ENCODE data around the gene SOX6. TPM values are rescaled to one million over a fixed set of nuclear protein-coding genes. Genes with fewer than 3 reads are reported as not detected.
A peak's percentile ranks its signal among the peaks of the same experiment; 100 is the strongest.

Gene SOX6
- total RNA-seq, 2 experiments from 2014 or later = 0.13 TPM; not detected in 1

- Histone ChIP-seq H3K4me1 (ENCODE audit: insufficient read depth, low read length, poor library complexity, severe bottlenecking) (no peaks in the 10 kb centered on the region), H3K9me2 (ENCODE audit: insufficient read depth, low read length) (no peaks in the 10 kb centered on the region), H3K9me3 (ENCODE audit: low read length) (no peaks in the 10 kb centered on the region), H2AFZ (ENCODE audit: low read length) (no peak overlapping the region), H3K36me3 (ENCODE audit: insufficient read depth, low read length) (no peaks in the 10 kb centered on the region), H3K4me3 (ENCODE audit: low read depth, low read length, poor library complexity, severe bottlenecking) (no peak overlapping the region), H4K20me1 (ENCODE audit: insufficient read depth, low read length) (no peaks in the 10 kb centered on the region), H3K4me2 (ENCODE audit: low read length) (no peak overlapping the region), H3K79me2 (ENCODE audit: insufficient read depth, low read depth, low read length) (no peaks in the 10 kb centered on the region), H3K27ac (ENCODE audit: low read depth, low read length, poor library complexity, severe bottlenecking) (no peak overlapping the region)
- CTCF ChIA-PET (ENCODE audit: unreplicated experiment) = no interaction called here
- BruUV-seq (replicated peaks) = no TSS peak
- TF ChIP-seq, protein P1, sequence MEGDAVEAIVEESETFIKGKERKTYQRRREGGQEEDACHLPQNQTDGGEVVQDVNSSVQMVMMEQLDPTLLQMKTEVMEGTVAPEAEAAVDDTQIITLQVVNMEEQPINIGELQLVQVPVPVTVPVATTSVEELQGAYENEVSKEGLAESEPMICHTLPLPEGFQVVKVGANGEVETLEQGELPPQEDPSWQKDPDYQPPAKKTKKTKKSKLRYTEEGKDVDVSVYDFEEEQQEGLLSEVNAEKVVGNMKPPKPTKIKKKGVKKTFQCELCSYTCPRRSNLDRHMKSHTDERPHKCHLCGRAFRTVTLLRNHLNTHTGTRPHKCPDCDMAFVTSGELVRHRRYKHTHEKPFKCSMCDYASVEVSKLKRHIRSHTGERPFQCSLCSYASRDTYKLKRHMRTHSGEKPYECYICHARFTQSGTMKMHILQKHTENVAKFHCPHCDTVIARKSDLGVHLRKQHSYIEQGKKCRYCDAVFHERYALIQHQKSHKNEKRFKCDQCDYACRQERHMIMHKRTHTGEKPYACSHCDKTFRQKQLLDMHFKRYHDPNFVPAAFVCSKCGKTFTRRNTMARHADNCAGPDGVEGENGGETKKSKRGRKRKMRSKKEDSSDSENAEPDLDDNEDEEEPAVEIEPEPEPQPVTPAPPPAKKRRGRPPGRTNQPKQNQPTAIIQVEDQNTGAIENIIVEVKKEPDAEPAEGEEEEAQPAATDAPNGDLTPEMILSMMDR (conservative IDR thresholded peaks at IDR 0.05; ENCODE audit: low read length) = no peak
- TF ChIP-seq EZH2phosphoT487 (IDR thresholded peaks at IDR 0.05; ENCODE audit: borderline replicate concordance, low read depth, low read length) = no peak
- POLR2A ChIA-PET = no interaction called here
- no peak for DNase-seq (ENCODE audit: low spot score)
- intact Hi-C loops (cut with micrococcal nuclease; ENCODE audit: unreplicated experiment) = no loop called here
Measured at GRCh38 chr11:15942936-15943335, 413.4 kb downstream of the SOX6 start.

DNA sequence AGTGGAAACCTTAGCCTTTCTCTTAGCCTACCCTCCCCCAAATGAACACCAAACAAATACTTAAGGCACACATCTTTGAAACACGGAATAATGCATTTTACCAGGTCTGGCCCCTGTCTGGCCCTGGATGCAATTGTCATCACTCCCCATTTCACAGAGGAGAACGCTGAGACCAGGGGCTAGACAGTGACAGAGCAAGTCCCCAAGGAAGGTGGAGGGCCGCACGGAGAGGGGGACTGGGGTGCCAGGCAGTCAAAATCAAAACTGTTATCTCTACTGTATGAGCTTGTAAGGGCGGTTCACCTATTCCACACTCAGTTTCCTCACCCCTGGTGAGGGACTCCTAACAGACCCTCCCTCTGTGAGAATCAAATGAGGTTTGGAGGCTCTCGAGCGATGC is 414.2 kb downstream of the SOX6 start:
- ChIA-PET POLR2A (no interaction called here), CTCF (ENCODE audit: unreplicated experiment) (no interaction called here)
- Histone ChIP-seq H2AFZ (ENCODE audit: low read length) (no peak overlapping the region), H4K20me1 (ENCODE audit: insufficient read depth, low read length) (no peaks in the 10 kb centered on the region), H3K9me3 (ENCODE audit: low read length) (no peaks in the 10 kb centered on the region), H3K27ac (ENCODE audit: low read depth, low read length, poor library complexity, severe bottlenecking) (no peak overlapping the region), H3K36me3 (ENCODE audit: insufficient read depth, low read length) (no peaks in the 10 kb centered on the region), H3K4me2 (ENCODE audit: low read length) (no peak overlapping the region), H3K4me1 (ENCODE audit: insufficient read depth, low read length, poor library complexity, severe bottlenecking) (no peaks in the 10 kb centered on the region), H3K4me3 (ENCODE audit: low read depth, low read length, poor library complexity, severe bottlenecking) (no peak overlapping the region), H3K9me2 (ENCODE audit: insufficient read depth, low read length) (no peaks in the 10 kb centered on the region), H3K79me2 (ENCODE audit: insufficient read depth, low read depth, low read length) (no peaks in the 10 kb centered on the region)
- intact Hi-C loops (cut with micrococcal nuclease; ENCODE audit: unreplicated experiment) = no loop called here
- TF ChIP-seq, protein P1 (conservative IDR thresholded peaks at IDR 0.05; ENCODE audit: low read length) = no peak
- no peak for TF ChIP-seq EZH2phosphoT487 (IDR thresholded peaks at IDR 0.05; ENCODE audit: borderline replicate concordance, low read depth, low read length)
- no TSS peak for BruUV-seq (replicated peaks)
- no peak for DNase-seq (ENCODE audit: low spot score)

DNA sequence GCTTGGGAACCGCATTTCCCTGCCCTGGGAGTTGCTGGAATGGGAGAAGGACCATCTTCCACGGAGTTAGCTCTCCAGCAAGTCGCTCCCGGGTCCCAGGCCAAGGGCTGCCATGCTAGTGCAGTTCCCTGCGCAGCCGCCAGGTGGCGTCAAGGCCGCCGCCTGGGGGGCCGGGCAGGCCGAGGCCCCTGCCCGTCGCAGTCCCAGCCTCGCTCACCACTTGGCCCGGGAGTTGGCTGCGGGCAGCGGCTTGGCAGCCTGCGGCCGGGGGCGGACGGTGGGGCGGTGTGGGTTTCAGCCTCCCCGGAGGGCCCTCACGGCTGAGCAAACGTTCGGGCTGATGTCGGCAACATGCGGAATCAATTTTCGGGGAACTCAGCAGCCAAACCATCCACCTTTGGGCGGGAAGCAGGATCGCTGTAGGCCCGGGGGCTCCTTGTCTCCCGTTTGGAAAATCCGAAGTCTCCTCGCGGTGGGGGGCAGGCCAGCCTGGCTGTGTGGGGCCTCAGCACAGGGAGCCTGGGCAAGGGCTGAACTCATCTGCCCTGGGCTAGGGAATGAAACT is 415.1 kb downstream of the SOX6 start:
- Histone ChIP-seq H3K27ac (ENCODE audit: low read depth, low read length, poor library complexity, severe bottlenecking) (no peak overlapping the region), H2AFZ (ENCODE audit: low read length) (no peak overlapping the region), H3K36me3 (ENCODE audit: insufficient read depth, low read length) (no peaks in the 10 kb centered on the region), H3K79me2 (ENCODE audit: insufficient read depth, low read depth, low read length) (no peaks in the 10 kb centered on the region), H3K4me1 (ENCODE audit: insufficient read depth, low read length, poor library complexity, severe bottlenecking) (no peaks in the 10 kb centered on the region), H4K20me1 (ENCODE audit: insufficient read depth, low read length) (no peaks in the 10 kb centered on the region), H3K4me2 (ENCODE audit: low read length) (no peak overlapping the region), H3K9me2 (ENCODE audit: insufficient read depth, low read length) (no peaks in the 10 kb centered on the region), H3K4me3 (ENCODE audit: low read depth, low read length, poor library complexity, severe bottlenecking) (no peak overlapping the region), H3K9me3 (ENCODE audit: low read length) (no peaks in the 10 kb centered on the region)
- CTCF ChIA-PET (ENCODE audit: unreplicated experiment) = interaction anchor here (0.6 kb wide), 1 partner anchor 1751 kb away, joined by 3 read pairs; no protein-coding TSS in a partner anchor
- intact Hi-C loops (cut with micrococcal nuclease; ENCODE audit: unreplicated experiment) = no loop called here
- TF ChIP-seq, protein P1 (conservative IDR thresholded peaks at IDR 0.05; ENCODE audit: low read length) = peak; percentile 83
- no peak for TF ChIP-seq EZH2phosphoT487 (IDR thresholded peaks at IDR 0.05; ENCODE audit: borderline replicate concordance, low read depth, low read length)
- DNase-seq (ENCODE audit: low spot score) = no peak
- no TSS peak for BruUV-seq (replicated peaks)
- POLR2A ChIA-PET = interaction anchor here (1.5 kb wide), 1 partner anchor 10 kb away, joined by 3 read pairs; no protein-coding TSS in a partner anchor

Measured in OCI-LY7 (cell line).